Heart left ventricle (tissue), 13 donors: ENCODE measurements around the gene NCOA1.
"Not testable (repeated sequence)": the region's sequence is repeated elsewhere in the genome, so short reads cannot be mapped to it uniquely, and the experiment has no call there.

Experiments used
- CTCF ChIP-seq, 12 donors: fragments of 200-600 bp; sonication (generic) in 4 of 12; IDR thresholded peaks; one replicate each; pipeline versions ENCODE4 v1.5.0 to v1.8.0; 2018 to 2022; ENCODE audit warnings: antibody characterized with exemption in 12 of 12, mild to moderate bottlenecking in 5 of 12
- POLR2A ChIP-seq, 2 donors: fragments of 450-650 bp; IDR thresholded peaks; one replicate each; pipeline ENCODE4 v1.6.1; 2017; ENCODE audit warnings: antibody characterized with exemption in 2 of 2, mild to moderate bottlenecking in 2 of 2, moderate library complexity in 2 of 2
- donor health status: ischemic (EF 13 %, LVEDD 7.1; RV severe dilation, severe dysfunction).
- donor health status: DM: no; HTN: yes; CAD: no.
- donor health status: DM: no; HTN: no; CAD: no.
- donor health status: ischemic (EF 25% LVEDD 6.9; RV normal size, moderate dysfunction).
- donor health status: ischemic (EF 25% LVEDD 5.7; RV mildly dilated, moderate dysfunction).
- donor health status: ischemic (EF 35%, LVEDD 5.7; RV mildly dilated, moderate dysfunction).
- donor health status: nonischemic (EF 11% LVEDD 7.7; RV severe dilation, severe dysfunction).
- donor health status: DM: yes; HTN: yes; CAD: no.
- donor health status: PGD.
- donor health status: ischemic (EF 29% LVEDD 5.4; RV normal size, mild dysfunction).
- donor health status: nonischemic (EF 23%, LVEDD 6.1; RV moderate dilation, normal function).

GRCh38 chr2:24805811-24806660 lies 315.0 kb downstream of the NCOA1 start:
- not testable (repeated sequence) for TF ChIP-seq POLR2A, CTCF (IDR thresholded peaks at IDR 0.05)
